GM19328 (cell line): ENCODE data around the gene DYNLL2.
"Not testable (repeated sequence)": the region's sequence is repeated elsewhere in the genome, so short reads cannot be mapped to it uniquely, and the experiment has no call there.

ENCODE experiments used
- ATAC-seq: cut with Tn5 transposase; IDR thresholded peaks from one replicate; pipeline ENCODE4 v1.9.1; 2021; ENCODE audit warnings: mild to moderate bottlenecking, moderate library complexity; ENCODE audit not compliant: unreplicated experiment

DYNLL2 gene

GRCh38 chr17:58100506-58100905 is 17.3 kb downstream of the DYNLL2 start:
- no peak for ATAC-seq

- ATAC-seq = not testable (repeated sequence)
Measured at GRCh38 chr17:58101898-58102297, 18.7 kb downstream of the DYNLL2 start.

GRCh38 chr17:58105093-58105492 is 21.9 kb downstream of the DYNLL2 start:
- ATAC-seq = no peak

- no peak for ATAC-seq
Measured at GRCh38 chr17:58107306-58107705, 24.1 kb downstream of the DYNLL2 start.

- no peak for ATAC-seq
Measured at GRCh38 chr17:58109197-58109596, 26.0 kb downstream of the DYNLL2 start.

GRCh38 chr17:58110012-58110411 is 26.8 kb downstream of the DYNLL2 start:
- ATAC-seq = no peak

- no peak for ATAC-seq
Measured at GRCh38 chr17:58111676-58112075, 28.5 kb downstream of the DYNLL2 start.

- ATAC-seq = no peak
Measured at GRCh38 chr17:58112970-58113631, 29.9 kb downstream of the DYNLL2 start.

- no peak for ATAC-seq
Measured at GRCh38 chr17:58113947-58114346, 30.7 kb downstream of the DYNLL2 start.

- no peak for ATAC-seq
Measured at GRCh38 chr17:58117382-58117781, 34.2 kb downstream of the DYNLL2 start.

GRCh38 chr17:58119491-58119890 is 36.3 kb downstream of the DYNLL2 start:
- no peak for ATAC-seq

- no peak for ATAC-seq
Measured at GRCh38 chr17:58120195-58120822, 37.1 kb downstream of the DYNLL2 start.

GRCh38 chr17:58121925-58122324 is 38.7 kb downstream of the DYNLL2 start:
- ATAC-seq = no peak

- no peak for ATAC-seq
Measured at GRCh38 chr17:58127846-58128245, 44.6 kb downstream of the DYNLL2 start.

GRCh38 chr17:58132697-58133096 is 49.5 kb downstream of the DYNLL2 start:
- not testable (repeated sequence) for ATAC-seq

GRCh38 chr17:58136669-58137279 is 53.6 kb downstream of the DYNLL2 start:
- no peak for ATAC-seq

- ATAC-seq = no peak
Measured at GRCh38 chr17:58141505-58141904, 58.3 kb downstream of the DYNLL2 start.

GRCh38 chr17:58143335-58143734 is 60.1 kb downstream of the DYNLL2 start:
- ATAC-seq = not testable (repeated sequence)

GRCh38 chr17:58144801-58145200 is 61.6 kb downstream of the DYNLL2 start:
- ATAC-seq = no peak
